Measurements from ENCODE around the gene GLRX5.

DNA sequence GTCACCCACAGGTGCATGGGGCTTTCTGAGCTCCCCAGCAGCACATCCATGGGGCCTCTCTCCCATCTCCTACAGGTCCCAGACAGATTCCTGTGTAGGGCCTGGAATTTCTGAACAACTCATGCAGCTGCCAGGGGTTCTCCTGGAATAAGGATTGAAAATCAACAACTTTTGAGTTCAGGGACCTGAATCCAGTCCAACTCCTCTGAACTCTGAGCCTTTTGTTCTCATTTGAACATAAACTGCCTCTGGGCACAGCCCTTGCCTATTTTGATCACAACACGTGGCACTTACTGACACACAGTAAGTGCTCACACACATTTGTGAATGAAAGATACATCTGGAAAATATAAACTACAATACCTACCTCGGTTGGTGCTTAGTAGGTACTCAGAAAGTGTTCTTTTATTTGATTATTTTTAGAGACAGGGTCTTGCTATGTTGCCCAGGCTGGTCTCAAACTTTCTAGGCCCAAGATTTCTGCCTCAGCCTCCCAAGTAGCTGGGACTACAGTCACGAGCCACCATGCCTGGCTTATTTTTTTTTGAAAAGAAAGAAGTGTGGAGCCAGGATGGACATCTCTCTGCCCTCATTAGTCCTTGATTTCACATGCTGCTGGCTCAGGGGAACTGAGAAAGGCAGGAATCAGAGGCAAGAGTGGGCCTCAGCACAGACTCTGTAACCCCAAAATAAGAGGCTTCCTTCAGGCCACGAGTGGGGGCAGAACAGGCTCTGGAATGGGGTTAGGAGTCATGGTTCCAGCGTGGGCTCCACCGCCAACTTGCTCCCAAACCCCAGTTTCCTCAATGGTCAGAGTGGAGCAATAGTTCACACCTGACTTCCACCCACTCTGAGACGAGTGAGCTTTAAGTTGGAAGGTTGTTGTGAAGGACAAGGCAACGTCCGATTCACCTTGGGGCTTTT, 45.4 kb upstream of the GLRX5 start:
- TF ChIP-seq, protein P1, sequence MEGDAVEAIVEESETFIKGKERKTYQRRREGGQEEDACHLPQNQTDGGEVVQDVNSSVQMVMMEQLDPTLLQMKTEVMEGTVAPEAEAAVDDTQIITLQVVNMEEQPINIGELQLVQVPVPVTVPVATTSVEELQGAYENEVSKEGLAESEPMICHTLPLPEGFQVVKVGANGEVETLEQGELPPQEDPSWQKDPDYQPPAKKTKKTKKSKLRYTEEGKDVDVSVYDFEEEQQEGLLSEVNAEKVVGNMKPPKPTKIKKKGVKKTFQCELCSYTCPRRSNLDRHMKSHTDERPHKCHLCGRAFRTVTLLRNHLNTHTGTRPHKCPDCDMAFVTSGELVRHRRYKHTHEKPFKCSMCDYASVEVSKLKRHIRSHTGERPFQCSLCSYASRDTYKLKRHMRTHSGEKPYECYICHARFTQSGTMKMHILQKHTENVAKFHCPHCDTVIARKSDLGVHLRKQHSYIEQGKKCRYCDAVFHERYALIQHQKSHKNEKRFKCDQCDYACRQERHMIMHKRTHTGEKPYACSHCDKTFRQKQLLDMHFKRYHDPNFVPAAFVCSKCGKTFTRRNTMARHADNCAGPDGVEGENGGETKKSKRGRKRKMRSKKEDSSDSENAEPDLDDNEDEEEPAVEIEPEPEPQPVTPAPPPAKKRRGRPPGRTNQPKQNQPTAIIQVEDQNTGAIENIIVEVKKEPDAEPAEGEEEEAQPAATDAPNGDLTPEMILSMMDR (IDR thresholded peaks at IDR 0.05) = no peak
- no peak for TF ChIP-seq POLR2A (IDR thresholded peaks at IDR 0.05)
